HepG2 (cell line): Measurements from ENCODE around the gene KMT2A. TPM values are rescaled to one million over a fixed set of nuclear protein-coding genes. Genes with fewer than 3 reads are reported as not detected.

ENCODE experiments used
- ARID4A ChIP-seq: sonication (generic); formaldehyde crosslinking; IDR thresholded peaks from 2 replicates; pipeline ENCODE4 v1.5.0; 2020; ENCODE audit warnings: mild to moderate bottlenecking, missing genetic modification reagents, borderline replicate concordance
- BORCS8-MEF2B ChIP-seq: sonication (generic); formaldehyde crosslinking; IDR thresholded peaks from 2 replicates; pipeline ENCODE4 v1.8.0; 2022; ENCODE audit warnings: mild to moderate bottlenecking, missing genetic modification reagents
- BRD4 ChIP-seq: sonication (generic); formaldehyde crosslinking; IDR thresholded peaks from 2 replicates; pipeline ENCODE4 v1.4.0; 2020; ENCODE audit warnings: missing genetic modification reagents
- CHD2 ChIP-seq: IDR thresholded peaks from 2 replicates; pipeline ENCODE4 v1.6.1; 2011; ENCODE audit warnings: low read depth, low read length, improper control_type of control experiment
- ELF1 ChIP-seq: sonication (generic); formaldehyde crosslinking; IDR thresholded peaks from 2 replicates; pipeline ENCODE4 v1.4.0; 2020; ENCODE audit warnings: missing genetic modification reagents
- ESRRA ChIP-seq: sonication (generic); formaldehyde crosslinking; IDR thresholded peaks from 2 replicates; pipeline ENCODE4 v1.5.1; 2020; ENCODE audit warnings: mild to moderate bottlenecking, low read depth, missing genetic modification reagents
- GTF3A ChIP-seq: sonication (generic); formaldehyde crosslinking; conservative IDR thresholded peaks from 2 replicates; pipeline ENCODE4 v1.4.0; 2020; ENCODE audit warnings: mild to moderate bottlenecking, missing genetic modification reagents
- HCFC1 ChIP-seq: fragments of 150-350 bp; IDR thresholded peaks from 2 replicates; pipeline ENCODE4 v1.6.1; 2014; ENCODE audit warnings: low read depth, low read length
- LRRFIP1 ChIP-seq: sonication (generic); formaldehyde crosslinking; conservative IDR thresholded peaks from 2 replicates; pipeline ENCODE4 v1.4.0; 2020; ENCODE audit warnings: missing genetic modification reagents
- MBD4 ChIP-seq: IDR thresholded peaks from 2 replicates; pipeline ENCODE4 v1.6.1; 2012; ENCODE audit warnings: low read length, inconsistent platforms, borderline replicate concordance
- NR2F1 ChIP-seq, 2 experiments: fragments of 450-650 bp in 1 of 2; formaldehyde crosslinking in 1 of 2; IDR thresholded peaks; 2 replicates each; pipeline versions ENCODE4 v1.5.0 to v1.6.1; 2016 to 2020; ENCODE audit warnings: mild to moderate bottlenecking in 1 of 2, missing compliant biosample characterization in 1 of 2, missing genetic modification reagents in 1 of 2, moderate library complexity in 1 of 2
- PHF5A ChIP-seq: IDR thresholded peaks from one replicate; pipeline ENCODE4 v1.6.1; 2018; ENCODE audit warnings: low read depth, missing genetic modification reagents; ENCODE audit not compliant: unreplicated experiment
- REL ChIP-seq: sonication (generic); formaldehyde crosslinking; conservative IDR thresholded peaks from 2 replicates; pipeline ENCODE4 v1.8.0; 2022; ENCODE audit warnings: mild to moderate bottlenecking, missing genetic modification reagents, moderate library complexity
- ZBTB3 ChIP-seq: sonication (generic); formaldehyde crosslinking; IDR thresholded peaks from 2 replicates; pipeline ENCODE4 v1.4.0; 2020; ENCODE audit warnings: low read depth, mild to moderate bottlenecking, moderate library complexity, missing genetic modification reagents, borderline replicate concordance
- ZNF180 ChIP-seq: sonication (generic); formaldehyde crosslinking; IDR thresholded peaks from 2 replicates; pipeline ENCODE4 v1.4.0; 2020; ENCODE audit warnings: low read depth, missing genetic modification reagents, borderline replicate concordance
- ZNF225 ChIP-seq: sonication (generic); formaldehyde crosslinking; IDR thresholded peaks from 2 replicates; pipeline ENCODE4 v1.4.0; 2020; ENCODE audit warnings: mild to moderate bottlenecking, missing genetic modification reagents
- ZNF282 ChIP-seq: fragments of 450-650 bp; IDR thresholded peaks from 2 replicates; pipeline ENCODE4 v1.6.1; 2018; ENCODE audit not compliant: partially characterized antibody
- ZNF350 ChIP-seq: sonication (generic); formaldehyde crosslinking; IDR thresholded peaks from 2 replicates; pipeline ENCODE4 v1.4.0; 2020; ENCODE audit warnings: mild to moderate bottlenecking, low read depth, missing genetic modification reagents, borderline replicate concordance
- ZNF569 ChIP-seq: sonication (generic); formaldehyde crosslinking; IDR thresholded peaks from 2 replicates; pipeline ENCODE4 v1.5.0; 2020; ENCODE audit warnings: mild to moderate bottlenecking, missing genetic modification reagents, moderate library complexity, borderline replicate concordance
- ZNF580 ChIP-seq: IDR thresholded peaks from 2 replicates; pipeline ENCODE4 v1.6.1; 2016; ENCODE audit warnings: low read depth, borderline replicate concordance
- ZNF737 ChIP-seq: sonication (generic); formaldehyde crosslinking; IDR thresholded peaks from 2 replicates; pipeline ENCODE4 v1.5.0; 2020; ENCODE audit warnings: missing genetic modification reagents, mild to moderate bottlenecking, borderline replicate concordance
- polyA plus RNA-seq, 8 experiments: library from polyadenylated mRNA; depleted of rRNA in 3 of 8; stranded (reverse) in 7 of 8; unstranded in 1 of 8; fragments of >200 nt; fragmentation: Illumina TruSeq in 4 of 8; extraction: Trizol in 4 of 8; gene quantifications; 2 replicates each; pipeline versions ENCODE4 v1.2.1 to v1.2.3, GENCODE V29; 2011 to 2016; ENCODE audit warnings: low read depth in 4 of 8, missing spikeins in 1 of 8, mixed read lengths in 1 of 8; ENCODE audit not compliant: insufficient read depth in 1 of 8
- total RNA-seq, 5 experiments: library from RNA; depleted of rRNA; stranded (reverse); fragments of >200 nt; fragmentation: Illumina TruSeq; extraction: Trizol; gene quantifications; 2 replicates each; pipeline ENCODE4 v1.2.3, GENCODE V29; 2016; ENCODE audit warnings: low read depth in 1 of 5
- TF ChIP-seq, protein P1 (sequence below): sonication (generic); IDR thresholded peaks from 2 replicates; pipeline ENCODE4 v1.6.1; 2016; ENCODE audit warnings: low read depth, borderline replicate concordance

The KMT2A gene
- total and polyA plus RNA-seq, 2 of the 13 experiments (the other 11 are each of a cell fraction or from before 2014, with no cell fraction given), result 12.4 to 20.0 TPM

DNA sequence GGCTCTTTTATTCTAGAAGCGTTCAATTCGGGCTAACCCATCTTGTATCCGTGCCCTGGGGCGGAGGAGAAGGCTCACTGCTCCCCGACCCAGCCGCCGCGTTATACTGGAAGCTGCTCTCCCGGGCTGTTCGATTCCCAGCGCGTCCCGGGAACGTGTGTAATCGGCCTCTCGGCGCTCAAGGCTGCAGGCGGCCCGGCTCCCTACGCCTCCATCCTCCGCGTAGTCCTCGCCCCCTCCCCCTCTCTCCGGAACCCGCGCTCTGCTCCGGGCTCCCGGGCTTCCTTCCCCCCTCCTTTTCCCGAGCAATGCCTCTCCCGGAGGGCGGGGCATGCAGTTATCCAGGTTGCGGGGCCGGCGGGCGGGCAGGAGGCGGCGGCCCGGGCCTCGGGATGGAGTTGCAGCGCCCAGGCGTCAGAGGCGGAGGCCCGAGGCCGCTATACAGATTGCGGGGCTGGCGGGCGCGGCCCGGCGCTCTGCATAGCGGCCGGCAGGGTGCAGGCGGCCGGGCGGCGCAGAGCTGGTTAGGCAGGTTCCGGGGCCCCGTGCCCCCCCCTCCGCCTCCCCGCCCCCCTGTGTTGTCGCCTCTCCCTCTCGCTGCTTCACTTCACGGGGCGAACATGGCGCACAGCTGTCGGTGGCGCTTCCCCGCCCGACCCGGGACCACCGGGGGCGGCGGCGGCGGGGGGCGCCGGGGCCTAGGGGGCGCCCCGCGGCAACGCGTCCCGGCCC, at the start of gene KMT2A (continued):
- TF ChIP-seq, protein P1, sequence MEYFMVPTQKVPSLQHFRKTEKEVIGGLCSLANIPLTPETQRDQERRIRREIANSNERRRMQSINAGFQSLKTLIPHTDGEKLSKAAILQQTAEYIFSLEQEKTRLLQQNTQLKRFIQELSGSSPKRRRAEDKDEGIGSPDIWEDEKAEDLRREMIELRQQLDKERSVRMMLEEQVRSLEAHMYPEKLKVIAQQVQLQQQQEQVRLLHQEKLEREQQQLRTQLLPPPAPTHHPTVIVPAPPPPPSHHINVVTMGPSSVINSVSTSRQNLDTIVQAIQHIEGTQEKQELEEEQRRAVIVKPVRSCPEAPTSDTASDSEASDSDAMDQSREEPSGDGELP, result peak; percentile 51; the same call in 1 of the 2 replicates
- TF ChIP-seq ZNF569 (CRISPR knock-in tag) (no peak), REL (CRISPR knock-in tag) (no peak; the same call in 1 of the 2 replicates), PHF5A (CRISPR knock-in tag) (no peak), BRD4 (CRISPR knock-in tag) (no peak), BORCS8-MEF2B (CRISPR knock-in tag) (no peak), ESRRA (CRISPR knock-in tag) (peak; percentile 26), ZNF350 (CRISPR knock-in tag) (no peak), ZBTB3 (CRISPR knock-in tag) (no peak), ELF1 (peak; percentile 62), GTF3A (CRISPR knock-in tag) (no peak), ZNF225 (no peak), MBD4 (no peak), ZNF580 (CRISPR knock-in tag) (peak; percentile 66; the same call in 1 of the 2 replicates), ZNF282 (no peak), ZNF737 (CRISPR knock-in tag) (0 out of 2 replicates have a peak, but pooled peaks have one; percentile 72), NR2F1 (CRISPR knock-in tag; IDR thresholded peaks at IDR 0.05) (peak in 1 of 2 experiments; percentile 48; a peak in 1 of 4 replicates), ZNF180 (CRISPR knock-in tag) (no peak), HCFC1 (peak; percentile 76), LRRFIP1 (CRISPR knock-in tag) (no peak), CHD2 (no peak), ARID4A (CRISPR knock-in tag) (peak; percentile 38; the same call in 1 of the 2 replicates)
